GM21528 (cell line): ENCODE measurements around the gene TDRD7.
A peak's percentile ranks its signal among the peaks of the same experiment; 100 is the strongest.

ENCODE experiments used
- ATAC-seq: cut with Tn5 transposase; IDR thresholded peaks from one replicate; pipeline ENCODE4 v1.9.1; 2021; ENCODE audit warnings: mild to moderate bottlenecking, moderate library complexity; ENCODE audit not compliant: unreplicated experiment, low FRiP score

TDRD7 gene

DNA sequence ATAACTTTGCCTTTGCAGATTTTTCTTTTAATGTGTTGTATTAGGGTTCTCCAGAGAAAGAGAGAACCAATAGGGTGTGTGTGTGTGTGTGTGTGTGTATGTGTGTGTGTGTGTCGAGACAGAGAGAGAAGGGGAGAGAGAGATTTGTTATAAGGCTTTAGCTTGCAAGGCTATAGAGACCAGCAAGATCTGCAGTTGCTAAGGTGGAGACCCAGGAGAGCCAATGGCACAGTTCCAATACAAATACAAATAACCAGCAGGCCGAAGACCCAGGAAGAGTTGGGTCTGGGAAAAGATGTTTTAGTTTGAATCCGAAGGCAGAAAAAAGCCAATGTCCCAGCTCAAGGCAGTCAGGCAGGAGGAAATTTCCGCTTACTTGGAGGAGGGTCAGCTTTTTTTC, 112.5 kb downstream of the TDRD7 start:
- no peak for ATAC-seq

DNA sequence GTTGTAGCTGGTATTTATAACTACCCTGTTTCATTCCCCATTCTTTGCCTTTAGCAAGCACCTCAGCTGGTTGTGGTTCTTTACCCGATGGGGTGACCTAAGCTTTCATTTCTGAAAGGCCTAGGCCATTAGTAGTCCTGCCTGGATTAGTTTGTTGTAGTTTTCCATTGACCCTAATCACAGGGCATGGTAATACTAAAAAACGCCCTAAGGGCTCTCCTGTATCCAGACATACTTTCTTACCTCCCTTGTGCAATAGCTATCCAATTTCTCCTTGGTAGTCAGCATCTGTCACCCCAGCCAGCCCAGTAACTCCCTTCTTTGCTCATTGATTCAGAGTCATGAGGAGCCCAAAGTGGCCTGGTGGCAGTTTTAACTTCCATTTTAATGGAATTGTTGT, 113.6 kb downstream of the TDRD7 start:
- ATAC-seq = no peak

DNA sequence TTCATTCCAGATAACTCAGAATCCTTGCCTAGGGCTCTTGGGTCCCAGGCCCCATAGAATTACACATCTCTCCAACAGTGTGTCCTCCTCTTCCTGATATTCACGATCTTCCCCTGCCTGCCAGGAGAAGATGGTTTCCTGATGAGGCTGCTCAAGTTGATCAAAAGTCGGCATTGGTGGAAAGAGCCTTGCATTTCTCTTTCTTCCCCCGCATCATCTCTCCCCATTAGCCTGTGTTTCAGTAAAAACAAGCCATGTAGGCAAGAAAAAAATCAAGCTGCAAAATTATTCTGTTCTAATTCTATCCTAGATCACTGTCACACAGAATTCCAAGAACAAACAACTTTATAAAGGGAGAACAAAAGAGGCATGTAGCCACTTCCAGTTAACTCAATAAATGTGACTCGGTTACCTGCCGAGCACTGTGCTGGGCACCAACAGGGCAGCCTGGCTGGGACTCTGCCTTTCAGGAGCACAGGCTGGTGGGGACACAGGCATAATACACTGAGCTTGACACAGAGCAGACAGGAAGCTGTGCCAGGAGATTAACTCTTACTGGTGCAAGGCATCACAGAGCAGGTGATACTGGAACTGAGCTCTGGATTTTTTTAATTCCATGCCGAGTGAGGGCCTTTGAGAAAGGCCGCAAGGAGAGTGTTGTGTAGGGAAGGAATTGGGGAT, 115.1 kb downstream of the TDRD7 start:
- ATAC-seq = no peak

DNA sequence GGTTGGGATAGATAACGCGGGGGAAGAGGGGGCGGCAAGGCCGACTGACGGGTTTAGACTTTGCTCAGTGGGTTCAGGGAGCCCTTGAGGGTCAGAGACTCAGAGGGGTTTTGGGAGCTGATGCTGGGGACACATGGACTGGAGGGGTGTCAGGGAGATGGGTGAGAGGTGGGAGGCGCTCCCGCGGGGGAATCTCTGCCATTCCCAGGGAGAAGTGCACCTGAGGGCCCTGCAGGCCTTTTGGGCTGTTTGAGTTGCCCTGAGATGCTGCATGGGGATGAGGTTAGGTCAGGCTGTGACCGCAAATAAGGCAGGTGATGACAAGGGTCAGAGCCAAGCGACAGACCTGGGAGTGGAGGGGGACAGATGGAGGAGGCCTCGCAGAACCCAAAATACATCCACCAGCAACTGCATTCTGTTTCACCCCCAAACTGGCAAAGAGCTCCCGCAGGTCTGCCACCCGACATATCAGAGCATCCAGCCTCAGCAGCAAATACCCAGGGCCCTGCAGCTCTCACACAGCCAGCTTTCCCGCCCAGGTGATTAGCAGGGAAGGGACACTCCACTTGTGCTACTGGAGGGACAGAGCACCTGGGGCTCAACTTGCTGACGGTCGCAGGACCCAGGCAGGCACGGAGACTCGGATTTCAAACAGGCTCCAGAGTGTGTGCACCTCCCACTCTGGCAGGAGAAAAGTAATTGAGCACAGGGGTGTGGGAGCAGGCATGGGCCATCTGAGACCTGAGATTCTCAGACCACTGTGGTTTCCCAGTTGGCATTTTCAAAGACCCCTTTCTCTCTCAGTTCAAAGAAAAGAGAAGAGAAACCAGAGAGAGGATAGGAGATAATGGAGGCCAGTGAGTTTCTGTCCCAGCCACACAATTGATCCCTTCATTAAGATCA, 116.0 kb downstream of the TDRD7 start:
- ATAC-seq = no peak

DNA sequence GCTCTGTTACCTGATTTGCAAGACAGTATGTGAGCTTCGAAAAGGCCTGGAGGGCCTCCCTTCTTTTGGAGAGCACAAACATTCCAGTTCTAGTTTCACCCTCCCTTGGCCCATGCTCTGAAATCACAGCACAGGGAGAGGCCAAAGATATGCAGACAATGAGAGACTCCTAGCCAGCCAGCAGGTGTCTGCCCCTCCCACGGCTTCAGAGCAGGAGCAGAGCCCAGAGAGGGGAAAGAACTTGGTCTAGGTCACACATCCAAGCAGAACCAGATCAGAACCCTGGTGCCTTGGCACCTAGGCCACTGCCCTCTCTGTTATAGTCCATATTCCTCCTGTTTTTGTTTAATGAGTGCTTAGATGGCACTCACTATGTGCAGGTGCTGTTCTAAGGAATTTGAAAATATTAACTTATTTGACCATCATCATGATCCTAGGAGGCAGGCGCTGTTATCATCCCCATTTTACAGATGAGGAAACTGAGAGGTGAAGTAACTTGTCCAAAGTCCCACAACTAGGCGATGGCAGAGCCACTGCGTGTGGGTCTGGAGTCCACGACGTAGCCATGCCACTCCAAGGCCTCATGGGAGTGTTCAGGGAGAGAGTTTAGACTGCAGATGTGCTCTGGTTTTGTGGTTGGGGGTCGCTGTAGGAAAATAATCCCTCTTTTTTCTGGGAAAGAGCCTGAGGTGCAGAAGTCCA, 116.8 kb downstream of the TDRD7 start:
- ATAC-seq = no peak

DNA sequence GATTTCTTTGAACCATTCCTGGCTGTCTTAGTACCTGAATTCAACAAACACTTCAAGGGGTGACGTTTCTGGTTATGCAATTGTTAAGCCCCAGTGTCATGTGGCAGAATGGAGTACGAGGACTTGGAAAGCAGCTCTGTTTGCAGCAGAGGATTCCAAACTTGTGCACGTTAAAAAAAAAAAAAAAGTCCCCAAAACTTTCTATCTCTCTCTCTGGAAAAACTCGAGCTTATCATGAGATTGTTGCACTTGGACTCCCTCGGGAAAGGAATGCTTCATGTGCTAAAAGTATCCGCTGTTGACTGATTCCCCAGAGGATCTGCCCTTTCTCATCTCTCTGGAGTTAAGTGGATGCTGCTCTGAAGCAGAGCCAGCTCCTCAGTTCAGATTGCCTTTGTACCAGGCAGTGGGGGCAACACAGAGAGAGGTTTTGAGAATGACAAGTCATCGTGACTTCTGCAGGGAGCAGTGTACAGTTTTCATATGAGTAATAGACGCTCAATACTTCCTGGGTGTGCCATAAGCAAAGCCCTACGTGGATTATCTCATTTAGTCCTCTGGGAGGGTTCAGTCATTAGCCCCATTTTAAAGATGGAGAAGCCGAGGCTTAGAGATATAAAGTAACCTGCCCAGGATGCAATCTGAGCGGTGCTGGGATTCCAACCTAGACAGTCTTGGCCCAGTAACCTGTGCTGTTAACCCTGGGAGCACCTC, 117.6 kb downstream of the TDRD7 start:
- ATAC-seq = peak; percentile 58

DNA sequence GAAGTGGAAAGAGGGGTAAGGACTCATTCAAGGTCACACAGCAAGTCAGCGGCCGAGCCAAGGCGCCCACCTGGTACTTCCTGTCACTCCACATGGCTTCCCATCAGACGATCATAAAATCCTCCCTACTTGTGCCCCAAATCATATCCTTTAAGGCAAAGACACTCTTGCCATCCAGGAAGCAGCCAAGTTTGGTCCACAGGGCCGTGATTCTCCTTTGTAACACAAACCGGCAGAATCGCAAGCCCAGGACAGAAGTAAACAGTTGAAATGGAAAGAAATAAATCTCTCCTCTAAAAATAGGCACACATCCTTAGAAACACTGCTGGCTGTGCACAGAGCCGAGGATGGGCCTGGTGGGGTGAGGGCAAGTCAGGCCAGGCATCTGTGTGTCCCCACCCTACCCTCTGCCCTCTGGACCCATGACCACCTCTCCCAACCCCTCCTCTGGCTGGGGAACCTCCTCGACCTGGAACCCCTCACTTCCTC, 120.0 kb downstream of the TDRD7 start:
- ATAC-seq = no peak

DNA sequence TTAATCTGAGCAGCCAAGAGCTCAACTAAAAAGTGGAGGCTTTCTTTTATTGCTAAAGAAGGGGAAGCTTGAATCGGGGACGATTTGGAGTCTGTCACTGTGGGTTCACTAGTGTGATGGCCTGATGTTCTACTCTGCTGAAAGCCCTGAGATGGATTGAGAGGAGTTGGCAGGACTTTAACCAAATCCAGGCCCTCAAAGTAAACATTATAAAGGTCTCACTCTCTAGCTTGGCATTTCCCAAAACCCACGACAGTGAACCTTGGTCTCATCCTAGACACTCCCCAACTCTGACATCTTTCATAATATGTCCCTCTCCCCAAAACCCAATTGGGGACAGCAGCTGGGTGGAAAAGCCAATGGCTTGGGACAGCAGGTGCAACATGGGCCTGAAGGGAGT, 122.3 kb downstream of the TDRD7 start:
- no peak for ATAC-seq

DNA sequence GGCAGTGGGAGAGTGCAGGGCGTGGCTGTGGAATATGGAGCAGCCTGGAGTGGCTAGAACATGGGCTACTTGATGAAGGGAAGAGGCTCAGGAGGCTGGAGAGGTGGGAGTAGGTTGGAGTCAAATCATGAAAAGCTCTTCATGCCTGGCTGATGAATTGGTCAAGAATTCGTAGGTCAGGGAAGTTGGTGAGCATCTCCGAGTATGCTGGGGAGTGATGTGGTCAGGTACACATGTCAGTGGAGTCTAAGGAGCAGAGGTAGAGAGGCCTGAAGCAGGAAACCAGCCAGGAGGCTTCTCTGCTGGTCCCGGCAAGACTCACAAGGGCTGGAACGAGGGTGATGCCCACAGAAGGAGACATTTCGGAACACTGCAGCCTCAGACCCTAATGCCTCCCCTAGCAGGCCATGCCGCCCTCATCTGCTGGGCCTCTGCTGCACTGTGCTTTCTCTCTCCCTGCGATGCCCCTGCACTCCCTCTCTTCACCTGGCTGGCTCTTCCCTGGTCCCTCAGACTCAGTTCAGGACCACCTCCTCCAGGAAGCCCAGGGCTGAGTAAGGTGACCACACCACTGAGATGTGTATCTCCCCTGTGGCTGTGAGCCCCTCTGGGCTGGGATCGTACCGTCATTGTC, 123.2 kb downstream of the TDRD7 start:
- ATAC-seq = no peak

DNA sequence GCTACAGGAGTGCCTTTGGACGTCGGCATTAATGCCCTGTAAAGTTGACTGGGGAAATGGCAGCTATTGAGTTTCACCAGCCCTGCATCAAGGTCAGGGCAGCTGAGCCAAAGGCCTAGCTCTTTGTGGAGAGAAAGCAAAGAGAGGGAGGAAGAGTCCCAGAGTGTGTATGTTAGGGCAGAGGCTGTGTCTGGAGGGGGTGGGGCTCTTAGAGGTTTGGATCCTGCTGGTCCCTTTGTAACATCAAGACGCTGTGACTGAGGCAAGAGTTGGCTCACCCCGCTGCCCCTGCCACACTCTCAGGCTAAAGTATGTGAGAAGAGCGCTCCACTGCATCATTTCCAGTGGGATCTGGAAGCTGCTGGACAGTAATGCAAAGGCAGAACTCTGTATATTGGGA, 123.9 kb downstream of the TDRD7 start:
- no peak for ATAC-seq

DNA sequence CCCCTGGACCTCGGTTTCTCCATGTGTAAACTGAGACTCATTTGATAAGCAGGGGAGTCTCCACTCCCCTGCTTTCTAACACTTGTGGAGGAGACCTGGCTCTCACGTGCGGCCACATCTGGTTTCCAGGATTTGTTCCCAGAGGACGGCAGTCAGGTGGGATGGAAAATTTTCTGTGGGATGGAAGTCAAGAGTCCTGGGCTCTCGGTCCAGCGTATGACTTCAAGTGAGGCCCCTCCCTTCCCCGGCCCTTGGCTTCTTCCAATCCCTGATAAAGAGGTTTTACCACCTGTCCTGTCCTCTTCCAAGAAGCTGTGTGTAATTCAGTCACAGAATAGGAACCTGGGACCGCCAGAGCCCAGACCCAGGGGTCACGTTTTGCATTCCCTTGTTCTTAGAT, 124.6 kb downstream of the TDRD7 start:
- ATAC-seq = no peak

DNA sequence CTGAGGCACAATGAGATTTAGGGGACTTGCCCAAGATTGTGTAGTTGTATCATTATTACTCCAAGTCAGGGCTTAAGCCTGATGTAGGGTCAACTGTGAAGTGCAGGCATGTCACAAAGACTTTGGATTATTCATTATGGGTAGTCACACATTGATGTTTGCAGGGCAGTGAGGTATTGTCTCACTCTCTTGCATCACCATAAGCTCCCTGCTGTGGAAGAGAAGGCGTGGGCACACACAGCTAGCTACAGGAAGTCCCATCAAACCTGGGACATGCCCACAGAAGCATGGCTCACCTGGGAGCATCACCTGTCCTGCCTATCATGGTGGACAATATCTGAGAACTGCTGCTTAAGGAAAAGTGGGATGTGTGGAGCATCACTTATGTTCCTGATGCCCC, 131.7 kb downstream of the TDRD7 start:
- no peak for ATAC-seq

DNA sequence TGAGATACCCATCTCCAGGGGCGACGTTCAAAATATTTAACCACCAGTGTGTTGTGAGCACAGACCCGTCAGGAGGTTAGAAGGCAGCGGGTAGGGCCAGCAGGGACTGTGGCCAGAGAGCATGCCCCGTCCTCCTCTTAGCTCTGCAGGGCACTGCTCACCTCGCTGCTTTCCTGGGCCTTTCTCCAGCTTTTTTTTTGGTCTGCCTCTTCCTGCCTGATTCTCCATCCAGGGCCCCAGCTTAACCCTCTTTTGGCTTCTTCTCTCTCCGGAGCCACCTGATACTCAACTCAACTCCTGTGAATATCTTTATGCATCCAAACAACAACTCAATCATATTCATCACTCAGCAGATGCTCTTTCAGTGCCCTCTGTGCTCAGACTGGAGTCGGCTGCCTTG, 133.6 kb downstream of the TDRD7 start:
- ATAC-seq = no peak
